ENCODE results near the gene ZDHHC6.

DNA sequence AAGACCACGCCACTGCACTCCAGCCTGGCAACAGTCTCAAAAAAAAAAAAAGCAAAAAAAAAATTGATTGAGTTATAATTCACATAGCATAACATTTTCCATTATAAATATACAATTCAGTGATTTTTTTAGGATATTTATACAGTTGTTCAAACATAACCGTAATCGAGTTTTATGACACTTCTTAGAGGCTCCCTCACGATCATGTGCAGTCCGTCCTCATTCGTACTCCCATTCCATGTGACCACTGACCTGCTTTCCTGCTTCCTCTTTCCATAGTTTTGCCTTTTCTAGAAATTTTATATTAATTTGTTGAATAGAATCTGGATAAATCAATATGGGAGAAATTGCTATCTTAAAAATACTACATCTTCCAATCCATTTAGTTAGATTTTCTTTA is 46.0 kb upstream of the ZDHHC6 start:
- TF ChIP-seq, protein P1, sequence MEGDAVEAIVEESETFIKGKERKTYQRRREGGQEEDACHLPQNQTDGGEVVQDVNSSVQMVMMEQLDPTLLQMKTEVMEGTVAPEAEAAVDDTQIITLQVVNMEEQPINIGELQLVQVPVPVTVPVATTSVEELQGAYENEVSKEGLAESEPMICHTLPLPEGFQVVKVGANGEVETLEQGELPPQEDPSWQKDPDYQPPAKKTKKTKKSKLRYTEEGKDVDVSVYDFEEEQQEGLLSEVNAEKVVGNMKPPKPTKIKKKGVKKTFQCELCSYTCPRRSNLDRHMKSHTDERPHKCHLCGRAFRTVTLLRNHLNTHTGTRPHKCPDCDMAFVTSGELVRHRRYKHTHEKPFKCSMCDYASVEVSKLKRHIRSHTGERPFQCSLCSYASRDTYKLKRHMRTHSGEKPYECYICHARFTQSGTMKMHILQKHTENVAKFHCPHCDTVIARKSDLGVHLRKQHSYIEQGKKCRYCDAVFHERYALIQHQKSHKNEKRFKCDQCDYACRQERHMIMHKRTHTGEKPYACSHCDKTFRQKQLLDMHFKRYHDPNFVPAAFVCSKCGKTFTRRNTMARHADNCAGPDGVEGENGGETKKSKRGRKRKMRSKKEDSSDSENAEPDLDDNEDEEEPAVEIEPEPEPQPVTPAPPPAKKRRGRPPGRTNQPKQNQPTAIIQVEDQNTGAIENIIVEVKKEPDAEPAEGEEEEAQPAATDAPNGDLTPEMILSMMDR (IDR thresholded peaks at IDR 0.05): no peak
- no peak for TF ChIP-seq POLR2AphosphoS5 (IDR thresholded peaks at IDR 0.05; ENCODE audit: low read depth, low read length)
- no peak for TF ChIP-seq SIN3A (IDR thresholded peaks at IDR 0.05; ENCODE audit: borderline replicate concordance, insufficient read depth, low read depth, low read length)
- no peak for TF ChIP-seq TCF7L2 (IDR thresholded peaks at IDR 0.05; ENCODE audit: low read depth, low read length)

Data from Panc1 (cell line).